SU-DHL-6 (cell line): ENCODE results near the gene OTUD1.
"Not testable (repeated sequence)": the region's sequence is repeated elsewhere in the genome, so short reads cannot be mapped to it uniquely, and the experiment has no call there.

ENCODE experiments used
- H2AFZ ChIP-seq: fragments of 200-600 bp; sonication (generic); 2 replicates; pipeline ENCODE4 v1.6.1; 2014; ENCODE audit warnings: low read depth, mild to moderate bottlenecking, moderate library complexity, mixed read lengths, antibody characterized with exemption, low read length; ENCODE audit not compliant: severe bottlenecking
- H3F3A ChIP-seq: fragments of 200-600 bp; shearing (Covaris generic); 2 replicates; pipeline ENCODE4 v1.6.0; 2016; ENCODE audit warnings: antibody characterized with exemption, mild to moderate bottlenecking; ENCODE audit not compliant: insufficient read depth
- H3K27ac ChIP-seq: fragments of 200-600 bp; sonication (generic); 2 replicates; pipeline ENCODE4 v1.5.1; 2016; ENCODE audit warnings: low read depth, mild to moderate bottlenecking, low read length, moderate library complexity, mixed read lengths
- H3K27me3 ChIP-seq: fragments of 200-600 bp; sonication (generic), shearing (Covaris generic); 2 replicates; pipeline ENCODE4 v1.6.0; 2014; ENCODE audit warnings: mild to moderate bottlenecking, low read length
- H3K36me3 ChIP-seq: fragments of 200-600 bp; sonication (generic); 2 replicates; pipeline ENCODE4 v1.6.1; 2014; ENCODE audit warnings: mild to moderate bottlenecking, low read length, mixed read lengths
- H3K4me2 ChIP-seq: fragments of 300-600, 200-600 bp; shearing (Covaris generic), sonication (generic); 2 replicates; pipeline ENCODE4 v1.6.0; 2014; ENCODE audit warnings: low read length, low read depth, mild to moderate bottlenecking; ENCODE audit not compliant: poor library complexity, severe bottlenecking
- H3K4me3 ChIP-seq: fragments of 200-600 bp; sonication (generic); 2 replicates; pipeline ENCODE4 v1.5.1; 2014; ENCODE audit warnings: antibody characterized with exemption, low read length, mild to moderate bottlenecking, mixed read lengths; ENCODE audit not compliant: insufficient read depth, poor library complexity, severe bottlenecking
- H3K79me2 ChIP-seq: fragments of 200-600 bp; sonication (generic); 2 replicates; pipeline ENCODE4 v1.6.1; 2014; ENCODE audit warnings: mild to moderate bottlenecking, low read length, moderate library complexity; ENCODE audit not compliant: insufficient read depth
- H3K9ac ChIP-seq: fragments of 200-600 bp; sonication (generic); 2 replicates; pipeline ENCODE4 v1.7.0; 2014; ENCODE audit warnings: mild to moderate bottlenecking, low read length
- H3K9me2 ChIP-seq: fragments of 200-600 bp; sonication (generic); replicated peaks from 2 replicates; pipeline ENCODE4 v1.6.1; 2014; ENCODE audit warnings: low read length; ENCODE audit not compliant: insufficient read depth
- H3K9me3 ChIP-seq: fragments of 200-600 bp; sonication (generic); 2 replicates; pipeline ENCODE4 v1.6.1; 2014; ENCODE audit warnings: low read length, mixed read lengths; ENCODE audit not compliant: insufficient read depth
- H4K20me1 ChIP-seq: fragments of 200-600 bp; sonication (generic); 2 replicates; pipeline ENCODE4 v1.6.1; 2014; ENCODE audit warnings: low read depth, mild to moderate bottlenecking, antibody characterized with exemption, low read length, moderate library complexity, mixed read lengths
- CTCF ChIP-seq: fragments of 200-600 bp; sonication (generic); IDR thresholded peaks from one replicate; pipeline ENCODE4 v1.5.1; 2017; ENCODE audit warnings: antibody characterized with exemption, mild to moderate bottlenecking, low read length, moderate library complexity; ENCODE audit not compliant: insufficient read depth, poor library complexity, severe bottlenecking
- EZH2phosphoT487 ChIP-seq: fragments of 200-600 bp; sonication (generic), shearing (Covaris generic); conservative IDR thresholded peaks from 2 replicates; pipeline ENCODE4 v1.6.1; 2018; ENCODE audit warnings: mild to moderate bottlenecking, antibody characterized with exemption, low read length, moderate library complexity, mixed read lengths

OTUD1 gene

GRCh38 chr10:23438547-23439451, at the start of gene OTUD1:
Gene OTUD1, plus strand, starts transcription at chr10:23439075. Its CDS starts 383 bp downstream, at chr10:23439458.
- Histone ChIP-seq H3F3A (no peaks in the 10 kb centered on the region; the same call in 1 of the 2 replicates), H3K9me3 (no peaks in the 10 kb centered on the region), H3K79me2 (no peaks in the 10 kb centered on the region), H3K4me2 (peak within 1 kb of the TSS; percentile 66), H4K20me1 (no peaks in the 10 kb centered on the region), H3K9ac (peak within 1 kb of the TSS; percentile 55), H3K4me3 (peak within 1 kb of the TSS; percentile 67), H2AFZ (peak within 1 kb of the TSS; percentile 82), H3K36me3 (no peaks in the 10 kb centered on the region), H3K9me2 (no peaks in the 10 kb centered on the region), H3K27me3 (no peaks in the 10 kb centered on the region), H3K27ac (no peak within 1 kb of the TSS)
- TF ChIP-seq EZH2phosphoT487 (no peak), CTCF (no peak)

- not testable (repeated sequence) for H3K4me2 ChIP-seq, H2AFZ ChIP-seq, H3K79me2 ChIP-seq, H3F3A ChIP-seq, H3K36me3 ChIP-seq, H4K20me1 ChIP-seq, H3K9ac ChIP-seq, H3K9me3 ChIP-seq, H3K9me2 ChIP-seq, H3K4me3 ChIP-seq, H3K27me3 ChIP-seq, H3K27ac ChIP-seq
Measured at GRCh38 chr10:23390408-23390807, 48.5 kb upstream of the OTUD1 start.

- no peaks in the 10 kb centered on the region for H3K9me3 ChIP-seq
- no peaks in the 10 kb centered on the region for H3F3A ChIP-seq
- H3K27ac ChIP-seq: no peak overlapping the region
- TF ChIP-seq EZH2phosphoT487 (no peak), CTCF (no peak)
- H3K4me3 ChIP-seq: no peak overlapping the region
- no peak overlapping the region for H2AFZ ChIP-seq
- H3K36me3 ChIP-seq: no peaks in the 10 kb centered on the region
- H3K9ac ChIP-seq: no peak overlapping the region
- no peaks in the 10 kb centered on the region; the same call in 1 of the 2 replicates for H3K9me2 ChIP-seq
- no peaks in the 10 kb centered on the region for H3K79me2 ChIP-seq
- no peaks in the 10 kb centered on the region for H4K20me1 ChIP-seq
- no peak overlapping the region for H3K4me2 ChIP-seq
- no peaks in the 10 kb centered on the region for H3K27me3 ChIP-seq
Measured at GRCh38 chr10:23390809-23391208, 48.1 kb upstream of the OTUD1 start.

GRCh38 chr10:23391821-23392220, 47.1 kb upstream of the OTUD1 start:
- Histone ChIP-seq H3K9me2 (no peaks in the 10 kb centered on the region; the same call in 1 of the 2 replicates), H3K79me2 (no peaks in the 10 kb centered on the region), H3F3A (no peaks in the 10 kb centered on the region), H3K9me3 (no peaks in the 10 kb centered on the region), H3K9ac (no peak overlapping the region), H4K20me1 (no peaks in the 10 kb centered on the region), H3K27ac (no peak overlapping the region), H3K36me3 (no peaks in the 10 kb centered on the region), H3K4me2 (no peak overlapping the region), H3K27me3 (no peaks in the 10 kb centered on the region), H2AFZ (no peak overlapping the region), H3K4me3 (no peak overlapping the region)
- TF ChIP-seq CTCF (no peak), EZH2phosphoT487 (no peak)
